SJSA1 (cell line): ENCODE data around the gene RNFT2. TPM values are rescaled to one million over a fixed set of nuclear protein-coding genes. Genes with fewer than 3 reads are reported as not detected.
A peak's percentile ranks its signal among the peaks of the same experiment; 100 is the strongest.
"Not testable (repeated sequence)": the region's sequence is repeated elsewhere in the genome, so short reads cannot be mapped to it uniquely, and the experiment has no call there.

Experiments
- DNase-seq, 2 experiments: peaks; one replicate each; pipeline ENCODE4 v3.0.0-alpha.2; 2015 to 2020; ENCODE audit warnings: low spot score in 2 of 2, low read depth in 1 of 2
- H3K27ac ChIP-seq: fragments of 250-450 bp; sonication (Bioruptor Pico); 2 replicates; pipeline ENCODE4 v1.5.1; 2020; ENCODE audit warnings: mild to moderate bottlenecking, moderate library complexity
- H3K27me3 ChIP-seq: fragments of 250-450 bp; sonication (Bioruptor Pico); replicated peaks from 2 replicates; pipeline ENCODE4 v1.5.1; 2020; ENCODE audit warnings: mild to moderate bottlenecking, moderate library complexity
- H3K36me3 ChIP-seq: fragments of 250-450 bp; sonication (Bioruptor Pico); 2 replicates; pipeline ENCODE4 v1.5.1; 2020; ENCODE audit warnings: mild to moderate bottlenecking
- H3K4me1 ChIP-seq: fragments of 250-450 bp; sonication (Bioruptor Pico); replicated peaks from 2 replicates; pipeline ENCODE4 v1.6.1; 2021; ENCODE audit warnings: mild to moderate bottlenecking
- H3K4me3 ChIP-seq: fragments of 250-450 bp; sonication (Bioruptor Pico); 2 replicates; pipeline ENCODE4 v1.5.1; 2020; ENCODE audit warnings: mild to moderate bottlenecking
- H3K9me3 ChIP-seq: fragments of 250-450 bp; sonication (Bioruptor Pico); replicated peaks from 2 replicates; pipeline ENCODE4 v1.5.1; 2020; ENCODE audit warnings: mild to moderate bottlenecking
- total RNA-seq: library from RNA; depleted of rRNA; stranded (reverse); fragments of >200 nt; shearing (Covaris generic); gene quantifications from 2 replicates; pipeline ENCODE4 v1.2.3, GENCODE V29; 2014

The RNFT2 gene
- total RNA-seq, 1 experiment from 2014 or later = 0.63 TPM

DNA sequence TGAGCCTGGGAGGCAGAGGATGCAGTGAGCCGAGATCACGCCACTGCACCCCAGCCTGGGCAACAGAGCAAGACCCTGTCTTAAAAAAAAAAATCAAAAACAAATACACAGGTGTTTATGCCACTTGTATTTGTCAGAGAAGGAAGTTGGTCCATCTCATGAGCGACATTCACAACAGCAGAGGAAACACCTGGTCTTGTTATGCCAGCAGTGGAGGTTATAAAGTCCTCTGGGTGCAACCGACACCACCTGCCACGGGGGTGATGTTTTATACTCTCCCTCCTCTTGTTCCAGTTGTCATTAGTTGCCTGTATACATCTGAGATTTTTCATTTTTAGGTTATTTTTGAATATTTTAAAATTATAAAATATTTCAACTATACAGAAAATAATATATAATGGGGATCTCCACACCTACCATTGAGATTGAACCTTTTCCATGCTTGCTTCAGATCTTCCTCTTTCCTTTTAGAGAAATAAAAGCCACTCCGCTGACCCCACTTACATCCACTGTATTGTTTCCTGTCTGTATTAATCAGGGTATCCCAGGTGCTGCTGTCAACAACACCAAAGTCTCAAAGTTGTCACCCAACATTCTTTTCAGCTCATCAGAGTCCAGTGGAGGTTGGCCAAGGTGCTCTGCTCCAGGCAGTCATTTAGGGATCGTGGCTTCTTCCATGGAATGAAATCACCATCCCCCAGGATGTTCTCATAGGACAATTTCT, 65.1 kb downstream of the RNFT2 start:
- Histone ChIP-seq H3K36me3 (no peaks in the 10 kb centered on the region), H3K27me3 (no peaks in the 10 kb centered on the region), H3K9me3 (no peaks in the 10 kb centered on the region), H3K27ac (no peak overlapping the region), H3K4me3 (no peak overlapping the region), H3K4me1 (no peaks in the 10 kb centered on the region)
- DNase-seq = no peak

DNA sequence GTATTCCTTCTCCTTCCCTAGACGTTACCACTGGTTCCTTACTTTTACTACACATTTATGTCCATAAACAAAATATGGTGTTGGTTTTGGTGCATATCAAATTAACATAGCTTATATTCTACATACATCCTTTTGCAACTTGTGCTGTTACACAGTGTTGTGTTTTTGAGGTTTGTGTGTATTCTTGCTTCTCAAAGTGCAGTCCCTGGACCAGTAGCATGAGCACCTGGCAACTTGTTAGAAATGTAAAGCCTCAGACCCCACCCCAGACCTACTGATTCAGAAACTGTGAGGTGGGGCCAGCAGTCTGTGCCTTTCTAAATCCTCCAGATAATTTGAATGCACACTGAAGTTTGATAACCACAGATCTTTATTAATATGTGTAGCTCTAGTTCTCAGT, 65.9 kb downstream of the RNFT2 start:
- no peaks in the 10 kb centered on the region for H3K9me3 ChIP-seq
- H3K27ac ChIP-seq = no peak overlapping the region
- DNase-seq = no peak
- H3K36me3 ChIP-seq = no peaks in the 10 kb centered on the region
- H3K27me3 ChIP-seq = no peaks in the 10 kb centered on the region
- H3K4me3 ChIP-seq = no peak overlapping the region
- H3K4me1 ChIP-seq = no peaks in the 10 kb centered on the region

- Histone ChIP-seq H3K36me3 (no peaks in the 10 kb centered on the region), H3K4me1 (no peaks in the 10 kb centered on the region), H3K27ac (no peak overlapping the region), H3K4me3 (no peak overlapping the region), H3K27me3 (no peaks in the 10 kb centered on the region), H3K9me3 (no peaks in the 10 kb centered on the region)
- DNase-seq = no peak
These were observed 68.8 kb downstream of the RNFT2 start for GRCh38 chr12:116806845-116807440.

DNA sequence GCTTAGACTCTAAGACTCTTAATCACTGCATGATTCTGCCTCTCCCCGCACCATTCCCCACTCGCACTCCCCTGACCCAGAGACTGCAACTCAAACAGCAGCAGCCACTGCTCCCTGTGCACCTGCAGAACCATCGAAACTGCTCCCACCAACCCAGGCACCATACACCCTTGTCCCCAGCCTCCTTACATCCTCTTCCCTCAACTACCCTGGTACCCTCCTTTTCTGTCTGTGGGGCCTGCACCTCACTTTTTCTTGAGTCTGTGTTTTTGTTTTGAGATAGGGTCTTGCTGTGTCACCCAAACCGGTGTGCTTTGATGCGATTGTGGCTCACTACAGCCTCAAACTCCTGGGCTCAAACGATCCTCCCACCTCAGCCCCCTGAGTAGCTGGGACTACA, 69.4 kb downstream of the RNFT2 start:
- Histone ChIP-seq H3K9me3 (no peaks in the 10 kb centered on the region), H3K27me3 (no peaks in the 10 kb centered on the region), H3K4me1 (no peaks in the 10 kb centered on the region), H3K4me3 (no peak overlapping the region), H3K36me3 (no peaks in the 10 kb centered on the region), H3K27ac (no peak overlapping the region)
- no peak for DNase-seq

DNA sequence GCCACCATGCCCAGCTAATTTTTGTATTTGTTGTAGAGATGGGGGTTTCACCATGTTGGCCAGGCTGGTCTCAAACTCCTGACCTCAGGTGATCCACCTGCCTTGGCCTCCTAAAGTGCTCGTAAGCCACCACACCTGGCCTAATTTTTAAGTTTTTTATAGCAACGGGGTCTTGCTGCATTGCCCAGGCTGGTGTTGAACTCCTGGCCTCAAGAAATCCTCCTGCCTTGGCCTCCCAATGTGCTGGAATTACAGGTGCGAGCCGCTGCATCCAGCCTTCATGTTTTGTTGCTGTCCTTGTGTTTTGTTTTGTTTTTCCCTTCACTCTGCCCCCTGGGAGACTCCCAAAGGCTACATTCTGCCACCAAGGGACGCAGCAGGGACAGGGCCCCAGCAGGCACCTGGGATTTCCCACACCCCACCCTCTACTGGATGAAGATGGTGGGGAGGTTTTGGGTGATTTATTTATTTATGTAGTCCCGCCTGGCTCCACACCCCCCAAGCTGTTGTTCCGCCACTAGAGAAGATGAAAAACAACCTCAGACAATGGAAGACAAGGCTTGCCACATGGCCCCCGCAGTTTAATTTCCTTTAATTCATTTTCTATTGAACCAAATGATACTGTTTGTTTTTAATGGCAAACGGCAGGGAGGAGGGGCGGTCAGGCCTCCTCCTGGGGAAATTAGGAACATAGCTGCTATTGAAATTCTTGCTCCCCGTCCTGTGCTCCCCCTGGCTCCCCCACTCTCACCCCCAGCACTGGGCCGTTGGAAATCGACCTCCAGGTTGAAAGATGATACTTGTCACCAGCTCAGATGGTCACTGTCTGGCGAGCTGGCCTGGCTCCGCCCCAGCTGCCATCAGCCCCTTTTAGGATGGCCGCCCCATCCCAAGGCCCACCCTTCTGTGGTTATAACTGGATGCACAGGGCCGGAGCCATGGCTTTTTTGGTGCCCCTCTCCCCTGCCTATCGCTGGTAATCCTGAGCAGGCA, 70.3 kb downstream of the RNFT2 start:
- Histone ChIP-seq H3K4me1 (no peaks in the 10 kb centered on the region), H3K27me3 (no peaks in the 10 kb centered on the region), H3K27ac (no peak overlapping the region), H3K9me3 (no peaks in the 10 kb centered on the region), H3K4me3 (no peak overlapping the region), H3K36me3 (no peaks in the 10 kb centered on the region)
- DNase-seq = no peak

- H3K4me1 ChIP-seq = no peaks in the 10 kb centered on the region
These were observed 74.1 kb downstream of the RNFT2 start for GRCh38 chr12:116812238-116812637.

DNA sequence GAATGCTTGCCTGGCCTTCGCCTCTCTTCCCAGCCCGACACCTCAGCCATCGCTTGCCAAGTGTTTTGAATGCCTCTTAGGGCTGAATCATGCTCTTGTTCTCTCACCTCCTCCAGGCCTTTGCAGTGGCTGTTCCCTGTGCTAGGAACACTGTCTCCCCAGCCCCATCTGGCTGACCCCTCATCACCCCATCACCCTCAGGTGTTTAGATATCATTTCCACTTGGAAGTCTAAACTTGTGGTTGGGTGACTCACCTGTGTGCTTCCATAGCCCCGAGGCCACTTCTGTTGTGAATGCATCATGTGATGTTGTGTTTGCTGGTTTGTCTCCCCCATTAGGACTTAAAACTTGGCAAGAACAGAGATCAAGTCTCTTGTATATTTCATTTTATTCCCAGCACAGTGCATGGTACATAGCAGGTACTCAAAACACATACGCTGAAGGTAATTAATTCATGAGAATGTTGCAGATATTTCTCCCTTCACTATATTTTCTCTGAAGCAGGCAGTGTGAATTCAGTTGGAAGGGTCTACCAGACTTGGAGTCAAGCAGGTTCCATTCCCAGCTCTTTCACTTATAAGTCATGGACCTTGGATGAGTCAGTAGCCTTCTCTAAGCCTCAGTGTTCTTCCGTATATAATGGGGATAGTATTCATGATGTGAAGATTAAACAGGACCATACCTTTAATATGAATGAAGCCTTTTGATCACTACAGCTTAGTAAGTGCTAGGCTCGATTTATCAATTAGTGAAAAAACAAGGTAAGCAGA, 75.3 kb downstream of the RNFT2 start:
- H3K9me3 ChIP-seq = no peaks in the 10 kb centered on the region
- no peaks in the 10 kb centered on the region for H3K36me3 ChIP-seq
- peaks cover 2% of the 10 kb centered on the region for H3K4me1 ChIP-seq
- DNase-seq = no peak
- H3K4me3 ChIP-seq = no peak overlapping the region
- no peak overlapping the region for H3K27ac ChIP-seq
- H3K27me3 ChIP-seq = no peaks in the 10 kb centered on the region

More at GRCh38 chr12:116812238-116812637, 74.1 kb downstream of the RNFT2 start:
- no peaks in the 10 kb centered on the region for H3K36me3 ChIP-seq
- H3K27me3 ChIP-seq = no peaks in the 10 kb centered on the region
- DNase-seq = no peak
- H3K9me3 ChIP-seq = no peaks in the 10 kb centered on the region
- H3K27ac ChIP-seq = no peak overlapping the region
- H3K4me3 ChIP-seq = no peak overlapping the region

DNA sequence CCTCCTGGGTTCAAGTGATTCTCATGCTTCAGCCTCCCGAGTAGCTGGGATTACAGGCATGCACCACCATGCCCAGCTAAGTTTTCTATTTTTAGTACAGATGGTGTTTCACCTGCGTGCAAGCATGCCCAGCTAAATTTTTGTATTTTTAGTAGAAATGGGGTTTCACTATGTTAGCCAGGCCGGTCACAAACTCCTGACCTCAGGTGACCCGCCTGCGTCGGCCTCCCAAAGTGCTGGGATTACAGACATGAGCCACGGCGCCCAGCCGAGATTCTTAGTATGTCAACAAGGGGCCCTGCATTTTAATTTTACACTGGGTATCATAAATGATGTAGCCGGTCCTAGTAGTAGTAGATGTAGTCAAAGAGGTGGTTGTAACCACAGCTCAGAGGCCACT, 76.7 kb downstream of the RNFT2 start:
- not testable (repeated sequence) for H3K27me3 ChIP-seq, DNase-seq, H3K4me3 ChIP-seq, H3K4me1 ChIP-seq, H3K36me3 ChIP-seq, H3K9me3 ChIP-seq, H3K27ac ChIP-seq

- Histone ChIP-seq H3K27ac (peak overlapping the region; percentile 89), H3K9me3 (no peaks in the 10 kb centered on the region), H3K36me3 (peaks cover 3% of the 10 kb centered on the region), H3K4me3 (peak overlapping the region; percentile 75), H3K4me1 (peaks cover 8% of the 10 kb centered on the region), H3K27me3 (no peaks in the 10 kb centered on the region)
- DNase-seq = no peak
These were observed 80.3 kb downstream of the RNFT2 start for GRCh38 chr12:116818341-116818856.

GRCh38 chr12:116818948-116819832, 81.1 kb downstream of the RNFT2 start:
- H3K27me3 ChIP-seq = no peaks in the 10 kb centered on the region
- H3K4me1 ChIP-seq = peaks cover 8% of the 10 kb centered on the region
- H3K9me3 ChIP-seq = no peaks in the 10 kb centered on the region
- peaks cover 3% of the 10 kb centered on the region for H3K36me3 ChIP-seq
- peak overlapping the region; percentile 89 for H3K27ac ChIP-seq
- H3K4me3 ChIP-seq = peak overlapping the region; percentile 75
- DNase-seq = peak; percentile 92 to 93

DNA sequence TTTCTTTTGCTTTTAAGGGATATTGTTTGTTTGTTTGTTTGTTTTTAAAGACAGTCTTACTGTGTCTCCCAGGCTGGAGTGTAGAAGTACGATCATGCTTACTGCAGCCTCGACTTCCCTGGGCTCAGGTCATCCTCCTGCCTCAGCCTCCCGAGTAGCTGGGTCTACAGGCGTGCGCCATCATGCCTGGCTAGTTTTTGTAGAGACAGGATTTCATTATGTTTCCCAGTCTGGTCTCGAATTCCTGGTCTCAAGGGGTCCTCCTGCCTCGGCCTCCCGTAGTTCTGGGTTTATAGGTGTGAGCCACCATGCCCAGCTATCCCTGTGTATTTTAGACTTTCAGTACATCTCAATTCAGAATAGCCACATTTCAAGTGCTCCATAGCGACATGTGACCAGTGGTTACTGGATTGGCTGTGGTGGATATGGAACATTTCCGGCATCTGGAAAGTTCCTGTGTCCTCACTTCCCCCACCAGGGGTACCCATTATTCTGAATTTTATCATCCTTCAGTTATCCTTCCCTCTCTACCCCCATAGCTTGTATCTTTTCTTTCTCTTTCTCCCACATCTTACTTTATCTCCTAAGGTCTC, 82.0 kb downstream of the RNFT2 start:
- no peaks in the 10 kb centered on the region for H3K9me3 ChIP-seq
- H3K4me1 ChIP-seq = peaks cover 8% of the 10 kb centered on the region
- H3K27ac ChIP-seq = no peak overlapping the region
- H3K27me3 ChIP-seq = no peaks in the 10 kb centered on the region
- H3K36me3 ChIP-seq = peaks cover 3% of the 10 kb centered on the region
- H3K4me3 ChIP-seq = no peak overlapping the region
- DNase-seq = no peak

GRCh38 chr12:116821291-116821690, 83.2 kb downstream of the RNFT2 start:
- DNase-seq = no peak
- Histone ChIP-seq H3K27ac (no peak overlapping the region), H3K36me3 (peaks cover 3% of the 10 kb centered on the region), H3K4me3 (no peak overlapping the region), H3K4me1 (peaks cover 8% of the 10 kb centered on the region), H3K9me3 (no peaks in the 10 kb centered on the region), H3K27me3 (no peaks in the 10 kb centered on the region)
